GM18517 (cell line): Measurements from ENCODE around the gene KTN1.

ENCODE experiments used
- ATAC-seq: cut with Tn5 transposase; IDR thresholded peaks from one replicate; pipeline ENCODE4 v1.9.1; 2021; ENCODE audit warnings: mild to moderate bottlenecking, moderate library complexity; ENCODE audit not compliant: unreplicated experiment

KTN1 gene

GRCh38 chr14:55711175-55711811 is 131.3 kb downstream of the KTN1 start:
- ATAC-seq: no peak

DNA sequence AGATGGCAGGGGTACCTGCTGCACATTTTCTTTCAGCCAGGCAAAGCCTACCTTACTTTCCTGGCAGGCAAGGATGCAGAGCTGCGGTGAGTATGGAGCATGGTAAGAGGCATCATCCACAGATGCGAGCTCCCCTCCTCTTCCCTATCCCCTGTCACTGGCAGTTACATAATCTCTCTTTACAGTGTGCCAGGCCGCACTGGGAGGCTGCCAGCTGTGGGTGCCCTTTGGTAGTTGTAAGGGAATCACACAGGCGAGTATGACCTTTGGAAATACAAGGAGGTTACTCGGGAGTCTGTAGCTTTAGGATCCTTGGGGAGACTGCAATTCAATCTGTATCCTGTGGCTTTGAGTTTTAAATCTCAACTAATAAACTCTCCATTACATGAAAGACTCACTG is 132.5 kb downstream of the KTN1 start:
- ATAC-seq: no peak

DNA sequence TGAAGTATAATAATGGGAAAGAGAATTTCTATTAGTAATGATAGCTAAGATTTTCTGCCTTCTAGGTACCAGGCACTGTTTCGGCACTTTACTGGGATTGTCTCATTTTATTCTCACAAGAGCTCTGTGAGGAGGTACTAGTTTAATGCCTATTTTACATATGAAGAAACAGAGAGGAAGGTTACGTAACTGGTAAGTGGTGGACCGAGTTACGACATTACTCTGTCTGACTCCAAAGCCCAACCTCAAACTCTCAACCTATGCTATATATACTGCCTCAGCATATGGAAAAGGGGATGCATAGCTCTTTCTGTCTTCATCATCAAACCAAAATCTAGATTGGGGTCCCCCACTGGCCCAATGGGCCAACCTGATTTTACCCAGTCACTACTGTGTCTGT is 133.5 kb downstream of the KTN1 start:
- no peak for ATAC-seq

- no peak for ATAC-seq
Observed at GRCh38 chr14:55715889-55716288, 135.9 kb downstream of the KTN1 start.

DNA sequence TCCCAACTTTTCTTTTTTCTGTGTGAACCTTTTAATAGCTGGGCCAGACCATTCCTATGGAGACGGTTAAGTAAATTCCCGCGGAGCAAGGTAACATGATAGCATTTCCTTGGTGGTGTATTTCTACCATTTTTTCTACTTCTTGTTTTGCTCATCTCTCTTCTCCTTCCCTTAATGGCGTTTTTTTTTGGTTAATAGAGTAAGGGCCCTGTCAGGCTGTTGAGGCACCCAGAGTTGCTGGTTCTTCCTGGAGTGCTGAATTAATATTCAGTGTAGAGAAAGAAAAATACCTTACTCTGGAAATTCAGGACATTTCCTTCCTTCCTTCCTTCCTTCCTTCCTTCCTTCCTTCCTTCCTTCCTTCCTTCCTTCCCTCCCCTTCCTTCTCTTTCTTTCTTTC is 137.6 kb downstream of the KTN1 start:
- ATAC-seq: no peak

GRCh38 chr14:55718551-55718950 is 138.5 kb downstream of the KTN1 start:
- ATAC-seq: no peak

DNA sequence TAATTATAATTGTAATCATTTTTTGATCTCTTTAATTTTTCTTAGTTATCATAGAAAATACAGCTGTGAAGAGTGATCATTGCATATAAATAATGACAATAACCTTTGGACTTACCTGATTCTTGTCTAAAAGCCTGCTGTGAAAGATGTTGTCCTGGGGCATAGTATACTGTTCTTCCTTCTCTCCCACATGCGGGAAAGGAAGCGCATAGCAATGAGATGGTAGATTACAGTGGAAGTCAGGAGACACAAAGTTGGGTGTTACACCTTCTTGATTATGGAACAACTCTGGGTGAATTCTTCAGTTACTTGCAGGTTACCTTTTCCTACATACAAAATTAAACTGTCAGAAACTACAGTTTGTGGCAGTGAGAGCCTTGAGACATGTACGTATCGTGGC is 140.8 kb downstream of the KTN1 start:
- no peak for ATAC-seq

- ATAC-seq: no peak
Observed at GRCh38 chr14:55721353-55721752, 141.3 kb downstream of the KTN1 start.

GRCh38 chr14:55722054-55722453 is 142.0 kb downstream of the KTN1 start:
- ATAC-seq: no peak

- ATAC-seq: no peak
Observed at GRCh38 chr14:55724736-55725135, 144.7 kb downstream of the KTN1 start.

GRCh38 chr14:55730592-55731310 is 150.7 kb downstream of the KTN1 start:
- ATAC-seq: no peak

DNA sequence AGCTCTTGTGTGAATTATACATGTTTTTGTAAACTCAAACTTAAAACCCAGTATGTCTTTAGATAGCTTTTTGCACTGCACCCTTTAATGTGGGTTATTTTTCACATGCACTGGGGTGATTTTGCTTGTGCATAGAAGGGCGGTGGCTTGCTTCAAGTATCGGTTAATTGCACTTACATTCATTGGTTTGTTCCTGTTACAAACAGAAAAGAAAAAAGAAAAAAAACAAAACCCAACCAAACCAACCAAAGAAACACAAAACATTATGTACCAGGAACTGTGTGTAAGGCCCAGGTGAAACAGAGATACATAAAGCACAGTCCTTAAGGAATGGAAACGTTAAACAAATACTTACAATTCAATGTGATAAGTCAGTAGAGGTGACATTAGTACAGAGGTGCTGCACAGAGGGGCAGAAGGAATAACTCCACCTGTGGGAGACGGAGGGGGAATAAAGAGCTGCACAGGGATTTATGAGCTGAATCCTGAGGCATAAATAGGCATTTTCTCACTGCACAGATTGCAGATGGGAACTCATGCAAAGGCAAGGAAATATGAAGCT is 151.4 kb downstream of the KTN1 start:
- ATAC-seq: no peak

DNA sequence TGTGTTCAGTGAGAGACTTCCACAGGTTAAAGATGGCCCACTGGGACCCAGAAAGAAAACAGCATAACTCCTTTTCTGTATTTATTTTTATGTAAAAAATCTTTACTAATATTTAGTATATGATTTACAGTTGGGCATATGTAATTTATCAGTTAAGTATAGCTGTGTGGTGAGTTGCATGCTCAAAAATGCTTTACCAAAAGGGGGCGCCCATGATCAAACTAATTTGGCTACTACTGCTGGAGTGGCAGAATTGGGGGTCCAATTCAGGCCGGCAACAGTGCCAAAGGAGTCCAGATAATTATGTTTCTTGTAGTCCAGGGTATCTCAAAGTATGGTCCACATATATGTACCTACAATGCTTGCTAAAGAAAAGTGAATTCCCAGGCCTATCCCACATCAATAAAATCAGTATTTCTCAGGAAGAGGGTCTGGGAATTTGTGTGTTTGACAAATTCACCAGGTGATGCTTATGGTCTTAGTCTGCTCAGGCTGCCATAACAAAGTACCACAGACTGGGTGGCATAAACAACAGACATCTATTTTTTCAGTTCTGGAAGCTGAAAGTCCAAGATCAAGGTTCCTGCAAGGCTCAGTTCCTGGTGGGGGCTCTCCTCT is 152.0 kb downstream of the KTN1 start:
- ATAC-seq: no peak

GRCh38 chr14:55733599-55733998 is 153.6 kb downstream of the KTN1 start:
- ATAC-seq: no peak
